GM19023 (cell line): ENCODE data around the gene ZNF117.
"Not testable (repeated sequence)": the region's sequence is repeated elsewhere in the genome, so short reads cannot be mapped to it uniquely, and the experiment has no call there.

Experiments used
- ATAC-seq: cut with Tn5 transposase; IDR thresholded peaks from one replicate; pipeline ENCODE4 v1.9.1; 2021; ENCODE audit warnings: mild to moderate bottlenecking, moderate library complexity; ENCODE audit not compliant: unreplicated experiment

The ZNF117 gene

DNA sequence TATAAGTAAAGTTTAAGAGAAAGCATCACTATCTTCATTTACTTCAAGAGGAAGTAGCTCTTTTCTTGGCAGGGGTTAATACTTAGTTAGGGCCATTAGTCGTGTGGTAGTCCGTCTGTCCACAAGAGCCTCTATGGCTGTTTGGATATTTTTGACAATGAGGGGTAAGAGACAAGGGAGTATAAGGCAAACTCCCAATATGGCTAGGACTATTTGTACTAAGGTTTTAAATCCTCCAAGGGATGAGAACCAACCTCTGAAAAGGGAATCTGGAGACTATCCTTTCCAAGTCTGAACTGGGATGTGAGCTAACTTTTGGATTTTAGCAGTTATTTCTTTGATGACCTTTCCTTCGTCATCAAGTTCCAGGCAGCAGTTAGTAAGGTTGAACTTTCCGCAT is at the start of gene ZNF117:
TSS of gene ZNF117 (minus strand) at position 101 of the 400 bp plus-strand sequence.
- ATAC-seq: no peak

DNA sequence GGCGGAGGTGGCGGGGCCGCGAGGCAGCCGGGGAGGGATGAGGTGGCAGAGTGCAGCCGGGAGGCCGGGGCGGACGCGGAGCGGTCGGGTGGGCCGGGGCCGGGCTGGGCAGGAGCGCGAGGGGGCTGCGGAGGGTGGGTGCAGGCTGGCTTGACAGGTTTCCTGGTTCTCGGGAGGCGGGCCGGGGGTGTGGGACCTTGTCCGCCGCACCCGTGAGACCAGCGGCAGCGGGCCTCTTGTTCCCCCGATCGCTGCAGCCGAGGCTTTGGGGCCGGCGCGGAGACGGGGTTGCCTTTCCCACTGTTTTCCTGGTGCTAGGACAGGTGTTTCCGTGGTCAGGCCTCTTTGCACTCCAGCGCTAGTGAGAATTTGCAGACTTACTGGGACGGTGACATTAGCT is 47.9 kb upstream of the ZNF117 start:
- ATAC-seq: peak; percentile 13

GRCh38 chr7:65037740-65038688 is 47.2 kb upstream of the ZNF117 start:
- peak; percentile 90 for ATAC-seq

DNA sequence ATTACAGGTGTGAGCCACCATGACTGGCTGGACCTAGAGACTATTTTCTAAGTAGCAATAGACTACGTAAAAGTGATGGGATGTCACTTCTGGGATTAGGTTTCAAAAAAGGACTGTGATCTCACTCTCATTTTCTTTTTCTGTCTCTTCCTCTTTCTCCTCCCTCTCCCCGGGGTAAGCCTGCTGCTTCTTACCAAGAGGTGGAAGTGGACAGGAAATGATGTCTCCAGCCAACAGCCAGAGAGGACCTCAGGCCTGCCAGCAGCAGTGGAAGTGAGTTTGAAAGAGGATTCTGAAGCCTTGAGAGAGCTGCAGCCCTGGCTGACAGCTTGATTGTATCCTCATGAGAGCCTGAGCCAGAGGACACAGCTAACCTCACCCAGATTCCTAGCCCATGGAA is 45.7 kb upstream of the ZNF117 start:
- not testable (repeated sequence) for ATAC-seq

DNA sequence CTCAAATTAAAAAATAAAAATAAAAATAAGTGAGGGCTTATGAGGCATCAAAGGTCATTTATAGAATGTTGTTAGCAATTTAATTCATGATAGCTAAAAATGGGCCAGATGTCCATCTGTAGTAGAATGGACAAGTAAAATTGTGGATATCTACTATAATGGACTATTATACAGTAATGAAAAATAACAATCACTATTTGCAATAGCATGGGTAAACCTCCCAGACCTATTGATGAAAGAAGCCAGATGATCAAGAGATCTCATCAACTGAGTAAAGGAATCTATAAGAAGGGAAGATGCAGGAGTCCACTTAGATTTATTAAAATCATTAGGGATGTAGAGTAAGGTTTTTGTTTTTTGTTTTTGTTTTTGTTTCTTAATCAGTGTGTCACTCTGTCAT is 44.6 kb upstream of the ZNF117 start:
- not testable (repeated sequence) for ATAC-seq

GRCh38 chr7:65034120-65034782 is 43.4 kb upstream of the ZNF117 start:
- not testable (repeated sequence) for ATAC-seq

- ATAC-seq: not testable (repeated sequence)
Measured at GRCh38 chr7:65033391-65033790, 42.6 kb upstream of the ZNF117 start.

DNA sequence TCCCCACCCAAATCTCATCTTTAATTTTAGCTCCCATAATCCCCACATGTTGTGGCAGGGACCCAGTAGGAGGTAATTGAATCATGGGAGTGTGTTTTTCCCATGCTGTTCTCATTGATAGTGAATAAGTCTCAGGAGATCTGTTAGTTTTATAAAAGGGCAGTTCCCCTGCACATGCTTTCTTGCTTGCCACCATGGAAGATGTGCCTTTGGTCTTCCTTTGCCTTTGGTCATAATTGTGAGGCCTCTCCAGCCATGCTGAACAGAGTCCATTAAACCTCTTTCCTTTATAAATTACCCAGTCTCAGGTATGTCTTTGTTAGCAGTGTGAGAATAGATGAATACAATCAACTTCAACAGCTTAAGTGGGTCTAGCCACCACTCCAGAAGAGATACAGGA is 34.2 kb upstream of the ZNF117 start:
- ATAC-seq: not testable (repeated sequence)

DNA sequence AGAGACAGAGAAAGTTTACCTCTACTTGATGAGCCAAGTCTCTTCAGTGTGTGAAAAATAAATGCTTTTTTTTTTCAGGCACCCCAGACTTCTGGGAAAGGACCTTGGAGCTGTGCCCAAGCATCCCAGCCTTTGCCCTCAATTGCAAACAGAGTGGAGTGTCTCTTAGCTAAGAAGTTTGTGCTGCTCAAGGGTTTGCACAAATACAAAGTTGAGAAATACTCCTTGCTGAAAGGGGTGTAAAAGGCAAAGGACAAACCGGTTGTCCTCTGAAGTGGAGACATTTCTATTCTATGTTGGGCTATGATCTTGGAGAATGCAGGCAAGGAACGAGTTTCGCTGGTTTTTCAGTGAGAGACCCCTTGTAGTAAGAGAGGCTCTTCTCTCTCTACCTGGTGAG is 30.1 kb upstream of the ZNF117 start:
- ATAC-seq: not testable (repeated sequence)

DNA sequence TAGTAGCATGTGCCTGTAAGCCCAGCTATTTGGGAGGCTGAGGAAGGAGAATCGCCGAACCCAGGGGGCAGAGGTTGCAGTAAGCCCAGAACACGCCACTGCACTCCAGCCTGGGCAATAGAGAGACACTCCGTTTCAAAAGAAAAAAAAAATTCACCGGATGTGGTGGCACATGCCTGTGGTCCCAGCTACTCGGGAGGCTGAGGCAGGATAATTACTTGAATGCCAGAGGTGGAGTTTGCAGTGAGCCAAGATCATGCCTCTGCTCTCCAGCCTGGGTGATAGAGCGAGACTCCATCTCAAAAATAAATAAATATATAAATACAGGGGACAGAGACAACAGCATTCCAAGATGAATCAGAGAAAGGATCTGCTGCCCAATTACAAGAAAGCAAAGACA is 19.0 kb upstream of the ZNF117 start:
- ATAC-seq: not testable (repeated sequence)

- ATAC-seq: not testable (repeated sequence)
Measured at GRCh38 chr7:65009394-65009793, 18.6 kb upstream of the ZNF117 start.

DNA sequence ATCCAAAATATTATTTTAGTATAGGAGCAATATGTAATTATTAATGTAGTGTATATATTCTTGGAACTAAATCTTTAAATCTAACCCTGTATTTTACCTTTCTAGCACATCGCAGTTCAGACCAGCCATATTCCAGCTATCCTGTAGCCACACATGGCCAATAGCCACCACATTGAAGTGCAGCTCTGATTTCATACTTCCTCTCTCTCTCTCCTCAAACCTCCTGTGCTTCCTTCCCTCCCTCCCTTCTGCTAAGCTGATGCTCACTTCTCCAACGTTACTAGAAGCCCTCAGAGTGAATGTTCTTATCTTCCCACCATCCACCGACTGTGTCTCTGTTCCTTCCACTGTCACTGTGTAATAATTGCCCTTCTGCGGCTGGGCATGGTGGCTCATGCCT is 16.2 kb upstream of the ZNF117 start:
- ATAC-seq: not testable (repeated sequence)

GRCh38 chr7:65006094-65006992 is 15.5 kb upstream of the ZNF117 start, which contains the start of gene ERV3-1:
Gene ERV3-1, minus strand, starts transcription at chr7:65006687. Its CDS starts 13,661 bp downstream, at chr7:64993026.
- ATAC-seq: peak; percentile 100

DNA sequence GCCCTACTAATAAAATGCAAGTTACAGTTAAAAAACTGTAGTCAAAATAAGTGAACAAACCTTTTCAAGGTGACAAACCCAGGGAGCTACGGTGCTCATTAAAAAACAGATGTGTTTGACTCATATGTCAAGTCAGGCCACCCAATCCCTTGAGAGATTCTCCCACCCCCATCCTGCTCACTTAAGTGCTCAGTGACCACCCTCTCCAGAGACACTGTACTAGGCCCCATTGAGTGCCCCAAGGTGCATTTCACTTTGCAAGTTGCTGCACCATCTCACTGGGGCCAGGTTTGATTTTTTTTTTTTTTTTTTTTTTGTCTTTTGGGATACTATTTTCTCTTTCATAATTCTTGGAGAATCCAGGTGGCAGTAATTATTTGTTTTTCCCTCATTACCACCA is 13.7 kb upstream of the ZNF117 start:
- no peak for ATAC-seq

DNA sequence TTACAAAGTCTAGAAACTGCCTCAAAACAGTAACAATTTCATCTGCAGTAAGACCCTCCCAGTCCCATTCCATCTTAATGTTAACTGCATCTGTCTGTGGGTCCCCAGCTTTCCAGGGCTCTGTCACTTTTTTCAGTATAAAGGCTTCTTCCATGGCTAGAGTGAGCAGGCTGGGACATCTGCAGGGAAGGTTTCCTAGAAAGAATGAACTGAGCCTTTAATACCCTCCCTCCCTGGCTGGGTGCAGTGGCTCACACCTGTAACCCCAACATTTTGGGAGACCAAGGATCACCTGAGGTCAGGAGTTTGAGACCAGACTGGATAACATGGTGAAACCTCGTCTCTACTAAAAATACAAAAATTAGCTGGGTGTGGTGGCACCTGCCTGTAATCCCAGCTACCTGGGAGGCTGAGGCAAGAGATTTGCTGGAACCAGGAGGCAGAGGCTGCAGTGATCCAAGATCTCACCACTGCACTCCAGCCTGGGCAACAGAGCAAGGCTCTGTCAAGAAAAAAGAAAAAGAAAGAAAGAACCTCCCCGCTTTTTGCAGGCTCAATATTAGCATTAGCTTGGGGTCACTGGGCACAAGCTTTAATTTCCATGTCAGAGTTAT is 12.2 kb upstream of the ZNF117 start:
- ATAC-seq: no peak

- ATAC-seq: no peak
Measured at GRCh38 chr7:65001291-65001814, 10.5 kb upstream of the ZNF117 start.

- ATAC-seq: no peak
Measured at GRCh38 chr7:64999165-65000004, 8.5 kb upstream of the ZNF117 start.

- no peak for ATAC-seq
Measured at GRCh38 chr7:64998865-64999164, 8.0 kb upstream of the ZNF117 start.

- no peak for ATAC-seq
Measured at GRCh38 chr7:64997927-64998391, 7.1 kb upstream of the ZNF117 start.
